ENCODE measurements around the gene ABHD14A. TPM values are rescaled to one million over a fixed set of nuclear protein-coding genes. Genes with fewer than 3 reads are reported as not detected.
A peak's percentile ranks its signal among the peaks of the same experiment; 100 is the strongest.

The ABHD14A gene
- total and polyA plus RNA-seq, 2 of the 13 experiments (the other 11 are each of a cell fraction or from before 2014, with no cell fraction given), result 29.5 to 46.9 TPM

DNA sequence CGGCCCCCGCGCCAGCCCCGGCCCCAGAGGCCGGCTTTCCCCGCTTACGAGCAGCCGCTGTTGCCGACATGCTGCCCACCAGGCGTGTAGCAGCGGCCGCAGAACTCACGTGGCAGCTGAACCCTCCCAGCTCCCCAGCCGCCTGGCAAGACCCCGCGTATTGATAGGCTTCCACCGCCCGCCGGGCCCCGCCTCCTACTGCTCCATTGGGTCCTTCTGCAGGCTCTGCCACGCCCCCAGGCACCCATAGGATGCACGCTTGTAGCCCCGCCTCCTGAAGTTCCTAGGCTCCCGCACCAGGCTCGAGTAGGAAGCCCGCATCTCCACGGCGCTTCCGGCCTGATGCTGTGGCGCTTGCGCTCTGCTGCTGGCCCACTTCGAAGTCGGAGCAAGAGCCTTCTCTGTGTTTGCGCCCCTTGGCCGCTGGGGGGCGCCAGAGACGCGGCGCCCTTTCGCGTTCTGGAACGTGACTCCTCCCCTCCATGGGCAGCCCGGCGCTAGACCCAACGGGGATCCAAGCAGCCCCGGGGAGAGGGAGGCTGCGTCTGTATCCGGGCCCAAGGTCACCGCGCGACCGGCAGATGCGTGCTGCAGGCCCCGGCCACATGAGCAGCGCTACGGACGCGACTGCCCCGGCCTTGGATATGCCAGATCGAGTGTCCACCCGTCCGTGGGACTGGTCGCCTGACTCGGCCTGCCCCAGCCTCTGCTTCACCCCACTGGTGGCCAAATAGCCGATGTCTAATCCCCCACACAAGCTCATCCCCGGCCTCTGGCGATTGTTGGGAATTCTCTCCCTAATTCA is 32.9 kb upstream of the ABHD14A start, which contains the start of the genes PARP3 and RRP9 (continued):
- no peak for TF ChIP-seq ZNF510 (CRISPR knock-in tag; IDR thresholded peaks at IDR 0.05; ENCODE audit: low read depth)
- TF ChIP-seq, protein P1, sequence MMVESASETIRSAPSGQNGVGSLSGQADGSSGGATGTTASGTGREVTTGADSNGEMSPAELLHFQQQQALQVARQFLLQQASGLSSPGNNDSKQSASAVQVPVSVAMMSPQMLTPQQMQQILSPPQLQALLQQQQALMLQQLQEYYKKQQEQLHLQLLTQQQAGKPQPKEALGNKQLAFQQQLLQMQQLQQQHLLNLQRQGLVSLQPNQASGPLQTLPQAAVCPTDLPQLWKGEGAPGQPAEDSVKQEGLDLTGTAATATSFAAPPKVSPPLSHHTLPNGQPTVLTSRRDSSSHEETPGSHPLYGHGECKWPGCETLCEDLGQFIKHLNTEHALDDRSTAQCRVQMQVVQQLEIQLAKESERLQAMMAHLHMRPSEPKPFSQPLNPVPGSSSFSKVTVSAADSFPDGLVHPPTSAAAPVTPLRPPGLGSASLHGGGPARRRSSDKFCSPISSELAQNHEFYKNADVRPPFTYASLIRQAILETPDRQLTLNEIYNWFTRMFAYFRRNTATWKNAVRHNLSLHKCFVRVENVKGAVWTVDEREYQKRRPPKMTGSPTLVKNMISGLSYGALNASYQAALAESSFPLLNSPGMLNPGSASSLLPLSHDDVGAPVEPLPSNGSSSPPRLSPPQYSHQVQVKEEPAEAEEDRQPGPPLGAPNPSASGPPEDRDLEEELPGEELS (CRISPR knock-in tag; IDR thresholded peaks at IDR 0.05), result 0 out of 2 replicates have a peak, but pooled peaks have one; percentile 48
- TF ChIP-seq, protein P2, sequence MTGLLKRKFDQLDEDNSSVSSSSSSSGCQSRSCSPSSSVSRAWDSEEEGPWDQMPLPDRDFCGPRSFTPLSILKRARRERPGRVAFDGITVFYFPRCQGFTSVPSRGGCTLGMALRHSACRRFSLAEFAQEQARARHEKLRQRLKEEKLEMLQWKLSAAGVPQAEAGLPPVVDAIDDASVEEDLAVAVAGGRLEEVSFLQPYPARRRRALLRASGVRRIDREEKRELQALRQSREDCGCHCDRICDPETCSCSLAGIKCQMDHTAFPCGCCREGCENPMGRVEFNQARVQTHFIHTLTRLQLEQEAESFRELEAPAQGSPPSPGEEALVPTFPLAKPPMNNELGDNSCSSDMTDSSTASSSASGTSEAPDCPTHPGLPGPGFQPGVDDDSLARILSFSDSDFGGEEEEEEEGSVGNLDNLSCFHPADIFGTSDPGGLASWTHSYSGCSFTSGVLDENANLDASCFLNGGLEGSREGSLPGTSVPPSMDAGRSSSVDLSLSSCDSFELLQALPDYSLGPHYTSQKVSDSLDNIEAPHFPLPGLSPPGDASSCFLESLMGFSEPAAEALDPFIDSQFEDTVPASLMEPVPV (CRISPR knock-in tag; IDR thresholded peaks at IDR 0.05), result no peak
- TF ChIP-seq, protein P3, sequence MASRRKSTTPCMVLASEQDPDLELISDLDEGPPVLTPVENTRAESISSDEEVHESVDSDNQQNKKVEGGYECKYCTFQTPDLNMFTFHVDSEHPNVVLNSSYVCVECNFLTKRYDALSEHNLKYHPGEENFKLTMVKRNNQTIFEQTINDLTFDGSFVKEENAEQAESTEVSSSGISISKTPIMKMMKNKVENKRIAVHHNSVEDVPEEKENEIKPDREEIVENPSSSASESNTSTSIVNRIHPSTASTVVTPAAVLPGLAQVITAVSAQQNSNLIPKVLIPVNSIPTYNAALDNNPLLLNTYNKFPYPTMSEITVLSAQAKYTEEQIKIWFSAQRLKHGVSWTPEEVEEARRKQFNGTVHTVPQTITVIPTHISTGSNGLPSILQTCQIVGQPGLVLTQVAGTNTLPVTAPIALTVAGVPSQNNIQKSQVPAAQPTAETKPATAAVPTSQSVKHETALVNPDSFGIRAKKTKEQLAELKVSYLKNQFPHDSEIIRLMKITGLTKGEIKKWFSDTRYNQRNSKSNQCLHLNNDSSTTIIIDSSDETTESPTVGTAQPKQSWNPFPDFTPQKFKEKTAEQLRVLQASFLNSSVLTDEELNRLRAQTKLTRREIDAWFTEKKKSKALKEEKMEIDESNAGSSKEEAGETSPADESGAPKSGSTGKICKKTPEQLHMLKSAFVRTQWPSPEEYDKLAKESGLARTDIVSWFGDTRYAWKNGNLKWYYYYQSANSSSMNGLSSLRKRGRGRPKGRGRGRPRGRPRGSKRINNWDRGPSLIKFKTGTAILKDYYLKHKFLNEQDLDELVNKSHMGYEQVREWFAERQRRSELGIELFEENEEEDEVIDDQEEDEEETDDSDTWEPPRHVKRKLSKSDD (CRISPR knock-in tag; IDR thresholded peaks at IDR 0.05; ENCODE audit: low read depth), result no peak
- TF ChIP-seq ZNF747 (CRISPR knock-in tag; IDR thresholded peaks at IDR 0.05; ENCODE audit: borderline replicate concordance), result peak; percentile 91; the same call in 1 of the 2 replicates
- TF ChIP-seq SRSF4 (IDR thresholded peaks at IDR 0.05; ENCODE audit: low read depth, low read length, poor library complexity, severe bottlenecking), result no peak
- TF ChIP-seq, protein P4, sequence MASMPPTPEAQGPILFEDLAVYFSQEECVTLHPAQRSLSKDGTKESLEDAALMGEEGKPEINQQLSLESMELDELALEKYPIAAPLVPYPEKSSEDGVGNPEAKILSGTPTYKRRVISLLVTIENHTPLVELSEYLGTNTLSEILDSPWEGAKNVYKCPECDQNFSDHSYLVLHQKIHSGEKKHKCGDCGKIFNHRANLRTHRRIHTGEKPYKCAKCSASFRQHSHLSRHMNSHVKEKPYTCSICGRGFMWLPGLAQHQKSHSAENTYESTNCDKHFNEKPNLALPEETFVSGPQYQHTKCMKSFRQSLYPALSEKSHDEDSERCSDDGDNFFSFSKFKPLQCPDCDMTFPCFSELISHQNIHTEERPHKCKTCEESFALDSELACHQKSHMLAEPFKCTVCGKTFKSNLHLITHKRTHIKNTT (CRISPR knock-in tag; IDR thresholded peaks at IDR 0.05), result no peak
- TF ChIP-seq ZFP37 (CRISPR knock-in tag; IDR thresholded peaks at IDR 0.05; ENCODE audit: borderline replicate concordance), result no peak
- TF ChIP-seq ZNF10 (CRISPR knock-in tag; IDR thresholded peaks at IDR 0.05; ENCODE audit: borderline replicate concordance, low read depth), result no peak
- no peak for TF ChIP-seq ZSCAN20 (CRISPR knock-in tag; IDR thresholded peaks at IDR 0.05; ENCODE audit: borderline replicate concordance)
- TF ChIP-seq, protein P5, sequence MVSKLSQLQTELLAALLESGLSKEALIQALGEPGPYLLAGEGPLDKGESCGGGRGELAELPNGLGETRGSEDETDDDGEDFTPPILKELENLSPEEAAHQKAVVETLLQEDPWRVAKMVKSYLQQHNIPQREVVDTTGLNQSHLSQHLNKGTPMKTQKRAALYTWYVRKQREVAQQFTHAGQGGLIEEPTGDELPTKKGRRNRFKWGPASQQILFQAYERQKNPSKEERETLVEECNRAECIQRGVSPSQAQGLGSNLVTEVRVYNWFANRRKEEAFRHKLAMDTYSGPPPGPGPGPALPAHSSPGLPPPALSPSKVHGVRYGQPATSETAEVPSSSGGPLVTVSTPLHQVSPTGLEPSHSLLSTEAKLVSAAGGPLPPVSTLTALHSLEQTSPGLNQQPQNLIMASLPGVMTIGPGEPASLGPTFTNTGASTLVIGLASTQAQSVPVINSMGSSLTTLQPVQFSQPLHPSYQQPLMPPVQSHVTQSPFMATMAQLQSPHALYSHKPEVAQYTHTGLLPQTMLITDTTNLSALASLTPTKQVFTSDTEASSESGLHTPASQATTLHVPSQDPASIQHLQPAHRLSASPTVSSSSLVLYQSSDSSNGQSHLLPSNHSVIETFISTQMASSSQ (IDR thresholded peaks at IDR 0.05; ENCODE audit: low read depth), result no peak
- TF ChIP-seq, protein P5 (CRISPR knock-in tag; IDR thresholded peaks at IDR 0.05; ENCODE audit: borderline replicate concordance), result peak; percentile 82
- no peak; the same call in 1 of the 2 replicates for TF ChIP-seq DNMT1 (CRISPR knock-in tag; IDR thresholded peaks at IDR 0.05)
- peak; percentile 95 for TF ChIP-seq NFYC (CRISPR knock-in tag; IDR thresholded peaks at IDR 0.05)
- TF ChIP-seq ZFP36L2 (CRISPR knock-in tag; IDR thresholded peaks at IDR 0.05), result no peak

Data from HepG2 (cell line).